ENCODE results near the gene RAMP1.
"Not testable (repeated sequence)": the region's sequence is repeated elsewhere in the genome, so short reads cannot be mapped to it uniquely, and the experiment has no call there.

RAMP1 gene

DNA sequence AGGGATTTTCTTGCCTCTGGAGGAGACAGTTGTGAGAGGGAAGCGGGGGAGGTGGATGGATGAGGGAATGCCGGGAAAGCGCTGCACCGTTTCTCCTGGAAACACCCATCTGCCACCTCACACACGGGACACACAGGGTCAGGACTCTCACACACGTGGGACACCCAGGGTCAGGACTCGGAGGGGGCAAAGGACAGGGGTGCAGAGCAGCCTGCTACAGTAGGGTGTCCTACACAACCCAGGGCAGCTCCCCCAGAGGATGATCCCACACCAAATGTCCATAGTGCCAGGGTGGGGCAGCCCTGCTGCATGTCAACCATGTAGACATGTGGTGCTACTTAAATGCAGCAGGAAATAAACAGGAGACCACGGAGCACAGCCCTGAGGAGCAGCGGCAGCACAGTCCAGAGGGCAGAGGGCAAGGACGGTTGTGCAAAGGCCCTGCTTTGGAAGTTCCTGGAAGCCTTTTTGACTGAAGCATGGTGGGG is 5.1 kb downstream of the RAMP1 start:
- DNase-seq = no peak

DNA sequence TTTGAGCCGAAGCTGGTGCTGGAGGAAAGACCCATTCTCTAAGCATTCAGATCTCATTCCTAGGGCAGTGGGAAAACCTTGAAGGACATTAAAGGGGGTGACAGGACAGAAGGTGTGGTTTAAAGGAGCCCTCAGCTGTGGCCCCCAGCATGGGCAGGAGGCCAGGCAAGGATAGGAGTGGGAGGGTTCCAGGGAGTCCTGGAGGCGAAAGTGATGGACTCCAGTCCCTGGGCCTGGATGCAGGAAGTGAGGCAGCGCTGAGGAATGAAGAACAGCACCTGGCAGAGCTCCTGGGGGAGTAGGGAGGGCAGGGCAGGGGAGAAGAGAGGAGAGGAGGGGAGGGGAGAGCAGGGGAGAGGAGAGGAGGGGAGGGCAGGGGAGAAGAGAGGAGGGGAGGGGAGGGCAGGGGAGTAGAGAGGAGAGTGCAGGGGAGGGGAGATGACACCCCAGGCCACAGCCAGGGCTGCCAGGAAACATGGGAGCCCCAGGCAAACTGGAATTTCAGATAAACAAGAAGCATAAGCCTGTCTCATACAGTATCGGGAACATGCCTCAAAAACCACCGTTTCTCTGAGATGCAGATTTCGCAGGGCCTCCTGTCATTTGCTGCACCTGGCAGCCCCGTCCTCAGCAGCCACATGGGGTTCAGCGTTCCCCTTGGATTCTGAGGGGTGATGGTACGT is 5.7 kb downstream of the RAMP1 start:
- DNase-seq = no peak

DNA sequence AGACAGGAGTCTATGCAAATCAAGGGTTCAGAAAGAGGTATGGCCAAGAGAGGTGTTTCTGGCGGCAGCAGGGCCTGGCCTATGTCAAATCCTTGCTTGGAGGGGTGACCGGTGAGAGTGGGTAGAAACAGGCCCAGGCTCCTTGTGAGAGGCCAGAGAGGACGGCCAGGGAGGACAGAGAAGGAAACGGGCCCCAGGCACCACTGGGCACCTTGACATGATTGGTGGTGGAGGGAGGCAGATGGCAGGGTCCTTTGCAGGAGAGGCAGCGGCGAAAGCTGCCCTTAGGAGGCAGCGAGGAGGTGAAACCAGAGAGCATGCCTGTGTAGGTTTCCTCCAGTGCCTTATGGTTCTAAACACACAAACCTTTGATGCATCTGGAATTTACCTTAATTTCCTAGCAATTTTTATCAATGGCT is 6.2 kb downstream of the RAMP1 start:
- no peak for DNase-seq

DNA sequence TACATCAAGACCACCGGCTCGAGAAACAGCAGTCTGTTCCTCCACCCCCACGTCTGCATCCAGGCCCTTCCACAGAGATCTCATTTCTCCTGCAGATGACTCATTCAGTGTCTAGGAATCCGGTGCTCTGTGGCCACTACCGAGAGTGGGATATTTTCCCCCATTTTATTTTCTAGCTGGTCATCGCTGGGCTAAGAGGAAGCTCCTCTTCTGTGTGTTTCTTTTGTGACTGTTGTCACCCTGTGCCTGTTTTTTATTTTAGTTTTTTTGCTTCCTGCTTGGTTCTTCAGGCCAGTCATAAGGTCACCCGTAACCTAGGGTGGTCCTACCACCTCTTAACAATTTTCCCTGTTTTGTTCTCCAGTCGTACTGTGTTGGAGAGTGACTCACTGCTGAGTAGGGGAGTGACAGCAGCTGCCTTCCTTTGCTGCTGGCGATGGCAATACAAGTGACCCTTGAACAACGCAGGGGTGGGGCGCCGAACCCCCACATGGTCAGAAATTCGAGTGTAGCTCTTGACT is 6.7 kb downstream of the RAMP1 start:
- DNase-seq = no peak

DNA sequence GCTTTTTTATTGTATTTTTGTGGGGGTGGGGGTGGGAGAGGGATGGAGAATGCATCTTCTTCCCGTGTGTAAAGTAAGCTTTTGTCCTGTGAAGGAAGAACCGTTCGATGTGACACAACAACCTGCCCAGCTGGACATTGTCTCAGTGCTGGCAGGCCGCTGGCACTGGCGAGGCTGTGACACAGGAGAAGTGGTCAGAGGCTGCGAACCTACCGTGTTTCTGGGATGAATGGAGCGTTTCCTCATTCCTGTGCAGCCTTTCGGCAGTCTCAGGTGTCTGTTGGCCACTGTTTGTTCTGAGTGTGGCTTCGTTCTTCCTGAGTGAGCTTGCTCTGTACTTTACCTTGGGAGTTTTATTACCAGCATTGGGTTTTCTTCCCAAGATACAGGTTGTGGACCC is 8.0 kb downstream of the RAMP1 start:
- no peak for DNase-seq

DNA sequence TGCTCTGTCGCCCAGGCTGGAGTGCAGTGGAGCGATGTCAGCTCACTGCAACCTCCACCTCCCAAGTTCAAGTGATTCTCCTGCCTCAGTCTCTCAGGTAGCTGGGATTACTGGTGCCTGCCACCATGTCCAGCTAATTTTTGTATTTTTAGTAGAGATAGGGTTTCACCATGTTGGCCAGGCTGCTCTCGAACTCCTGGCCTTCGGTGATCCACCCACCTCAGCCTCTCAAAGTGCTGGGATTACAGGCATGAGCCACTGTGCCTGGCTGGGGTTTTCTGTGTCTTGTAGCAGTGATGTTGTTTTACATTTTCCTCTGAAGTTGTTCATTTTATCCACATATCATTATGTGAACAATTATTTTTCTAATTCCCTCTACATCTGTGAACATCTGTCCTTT is 8.7 kb downstream of the RAMP1 start:
- DNase-seq = not testable (repeated sequence)

DNA sequence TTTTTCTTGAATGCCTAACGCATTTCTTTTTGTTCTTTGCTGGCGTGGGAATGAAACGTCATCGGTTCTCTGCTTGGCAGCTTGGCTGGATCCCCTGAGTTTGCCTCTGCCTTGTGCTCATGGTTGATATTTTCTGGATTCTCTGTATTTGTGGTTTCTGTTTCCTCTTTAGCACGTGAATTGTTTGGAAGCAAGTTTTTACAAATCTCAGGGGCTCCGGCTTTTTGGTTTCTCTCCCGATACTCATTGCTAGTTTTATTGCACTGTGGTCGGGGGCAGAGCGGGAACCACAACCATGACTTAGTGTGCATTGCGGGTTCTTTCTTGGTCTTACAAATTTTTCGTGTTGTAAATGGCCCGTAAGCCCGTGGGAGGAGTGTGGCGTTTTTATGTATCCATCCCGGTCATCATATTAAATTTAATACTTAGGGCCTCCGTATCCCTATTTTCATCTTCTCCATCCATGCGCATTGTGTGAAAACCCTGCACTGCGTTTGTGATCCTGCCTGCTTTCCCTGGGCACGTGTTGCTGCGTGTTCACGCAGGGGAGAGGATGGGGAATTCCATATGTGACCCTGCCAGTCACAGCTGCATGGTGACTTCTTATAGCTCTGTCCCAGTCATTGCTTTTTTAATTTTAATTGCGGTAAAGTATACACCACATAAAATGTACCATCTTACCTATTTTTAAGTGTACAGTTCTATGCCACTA is 9.4 kb downstream of the RAMP1 start:
- DNase-seq = no peak

DNA sequence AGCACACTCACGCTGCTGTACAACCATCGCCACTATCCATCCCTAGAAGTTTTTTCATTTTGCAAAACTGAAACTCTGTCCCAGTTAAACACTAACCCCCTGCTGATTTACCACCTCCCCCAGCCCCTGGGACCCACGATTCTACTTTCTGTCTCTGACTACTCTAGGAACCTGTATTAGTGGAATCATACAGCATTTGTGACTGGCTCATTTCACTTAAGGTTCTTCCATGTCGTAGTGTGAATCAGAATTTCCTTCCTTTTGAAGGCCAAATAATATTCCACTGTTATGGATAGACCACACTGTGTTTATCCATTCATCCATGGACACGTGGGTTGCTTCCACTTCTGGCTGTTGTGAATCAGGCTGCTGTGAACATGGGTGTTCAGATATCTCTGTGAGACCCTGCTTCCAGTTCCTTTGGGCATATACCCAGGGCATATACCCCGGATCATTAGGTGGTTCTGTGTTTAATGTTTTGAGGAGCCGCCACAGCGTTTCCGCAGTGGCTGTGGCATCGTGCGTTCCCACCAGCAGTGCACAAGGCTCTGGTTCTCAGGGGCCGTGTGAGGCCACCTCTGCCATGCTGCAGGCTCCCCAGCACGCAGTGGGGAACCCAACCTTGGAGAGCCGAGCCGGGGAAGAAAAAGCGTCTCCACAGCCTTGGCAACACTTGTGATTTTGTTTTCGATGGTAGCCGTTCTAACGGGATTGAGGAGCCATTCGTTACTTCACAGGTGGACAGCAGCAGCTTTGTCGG is 10.1 kb downstream of the RAMP1 start:
- no peak for DNase-seq

DNA sequence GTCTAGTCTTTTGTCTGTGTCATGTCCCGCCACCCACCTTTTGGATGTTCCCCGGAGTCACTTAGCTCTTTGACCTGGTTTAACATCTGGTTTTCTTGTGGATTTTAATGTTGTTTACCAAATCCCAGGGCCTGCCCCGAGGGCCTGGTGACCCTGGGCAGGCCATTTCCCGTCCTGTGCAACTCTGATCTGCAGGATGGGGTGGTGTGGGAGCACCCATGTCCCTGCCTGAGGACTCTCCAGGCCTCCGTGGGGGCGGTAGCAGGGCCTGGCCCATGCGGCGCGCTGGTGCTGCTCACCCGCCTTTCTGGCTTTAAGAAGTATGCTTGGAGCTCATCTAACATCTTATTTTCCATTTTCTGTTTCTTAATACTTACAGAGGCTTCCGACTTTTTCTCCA is 10.7 kb downstream of the RAMP1 start:
- no peak for DNase-seq

DNA sequence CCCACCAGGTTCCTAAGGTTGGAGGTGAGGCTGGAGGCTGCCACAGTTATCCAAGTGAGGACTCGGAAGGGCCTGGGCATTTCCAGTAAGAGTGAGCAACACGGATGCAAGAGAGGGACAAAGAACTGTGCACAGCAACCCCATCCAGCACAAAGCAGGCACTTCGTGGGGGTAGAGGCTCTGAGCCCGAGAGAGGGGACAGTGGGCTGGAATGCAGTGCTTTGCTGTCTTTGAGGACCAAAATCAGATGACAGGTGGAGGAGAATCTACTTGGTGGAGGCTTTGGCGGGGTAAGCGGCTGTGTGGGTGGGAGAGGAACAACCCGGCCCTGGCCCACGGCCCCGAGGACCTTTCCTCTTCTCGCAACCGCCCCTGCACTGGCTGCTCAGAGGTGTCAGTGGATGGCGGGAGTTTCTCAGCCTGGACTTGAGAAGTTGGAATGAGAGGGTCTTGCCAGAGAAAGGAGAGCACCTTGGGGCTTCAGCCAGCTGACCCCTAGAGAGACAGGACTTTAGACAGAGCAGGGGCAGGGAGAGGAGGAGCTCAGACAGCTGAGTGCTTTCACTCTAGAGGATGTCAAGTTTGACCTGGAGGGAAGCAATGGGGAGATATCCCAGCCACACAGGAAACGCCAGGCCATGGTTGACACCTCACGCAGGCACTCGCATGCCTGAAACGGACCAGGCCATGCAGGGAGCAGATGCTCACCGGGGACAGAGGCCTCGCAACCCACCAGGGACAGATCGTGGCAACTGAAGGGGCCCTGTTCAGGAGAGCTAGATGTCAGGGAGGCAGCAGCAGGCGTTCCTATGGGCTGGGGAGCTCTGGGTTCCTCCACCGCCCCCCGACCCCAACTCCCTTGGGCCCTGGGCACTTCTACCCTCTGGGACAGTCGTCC is 11.6 kb downstream of the RAMP1 start:
- no peak for DNase-seq

DNA sequence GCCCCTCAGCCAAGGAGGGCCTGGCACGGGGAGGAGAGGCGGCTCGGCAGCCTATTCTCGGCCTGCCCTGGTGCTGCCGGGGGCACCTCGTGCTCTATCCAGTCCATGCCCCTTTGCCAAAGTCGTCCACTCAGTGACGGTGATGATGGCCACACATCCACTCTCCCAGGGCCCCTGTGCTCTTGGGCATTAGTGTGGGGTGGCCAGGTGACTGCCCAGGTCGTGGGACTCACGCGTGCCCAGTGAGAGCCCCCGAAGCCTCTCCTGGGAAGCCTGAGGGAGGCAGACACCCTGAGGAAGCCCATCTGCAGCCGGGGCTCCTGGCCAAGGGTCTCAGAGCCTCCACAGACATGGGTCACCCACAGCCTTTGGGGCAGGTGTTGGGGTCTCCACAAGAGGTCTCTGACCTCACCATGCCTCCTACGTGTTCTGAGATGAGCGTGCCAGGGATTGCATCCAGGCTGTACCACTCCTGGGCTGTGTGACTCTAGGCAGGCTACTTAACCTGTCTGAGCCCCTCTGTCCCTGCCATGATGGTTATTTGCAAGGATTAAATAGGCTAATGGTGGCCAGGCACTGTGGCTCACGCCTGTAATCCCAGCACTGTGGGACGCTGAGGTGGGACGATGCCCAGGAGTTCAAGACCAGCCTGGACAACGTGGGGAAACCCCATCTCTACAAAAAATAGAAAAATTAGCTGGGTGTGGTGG is 12.9 kb downstream of the RAMP1 start:
- DNase-seq = no peak

DNA sequence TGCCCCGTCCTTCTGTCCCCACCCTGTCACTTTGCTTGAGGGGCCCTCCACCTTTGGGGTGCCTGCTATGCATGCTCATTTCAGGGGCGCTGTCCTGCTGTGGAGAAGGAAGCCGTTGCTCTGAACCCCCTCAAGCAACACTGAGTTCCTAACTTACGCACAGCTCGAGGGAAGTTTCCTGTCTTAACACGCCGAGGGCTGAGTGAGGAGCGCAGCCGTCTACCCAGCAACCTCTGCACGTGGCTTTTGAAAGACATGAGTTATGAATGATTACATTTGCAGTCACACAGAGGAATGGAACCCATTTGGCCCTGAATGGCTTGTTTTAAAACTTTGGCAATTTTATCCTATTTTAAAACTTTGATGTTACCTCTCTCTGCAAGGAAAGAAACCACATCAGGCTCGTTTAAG is 14.0 kb downstream of the RAMP1 start:
- no peak for DNase-seq

DNA sequence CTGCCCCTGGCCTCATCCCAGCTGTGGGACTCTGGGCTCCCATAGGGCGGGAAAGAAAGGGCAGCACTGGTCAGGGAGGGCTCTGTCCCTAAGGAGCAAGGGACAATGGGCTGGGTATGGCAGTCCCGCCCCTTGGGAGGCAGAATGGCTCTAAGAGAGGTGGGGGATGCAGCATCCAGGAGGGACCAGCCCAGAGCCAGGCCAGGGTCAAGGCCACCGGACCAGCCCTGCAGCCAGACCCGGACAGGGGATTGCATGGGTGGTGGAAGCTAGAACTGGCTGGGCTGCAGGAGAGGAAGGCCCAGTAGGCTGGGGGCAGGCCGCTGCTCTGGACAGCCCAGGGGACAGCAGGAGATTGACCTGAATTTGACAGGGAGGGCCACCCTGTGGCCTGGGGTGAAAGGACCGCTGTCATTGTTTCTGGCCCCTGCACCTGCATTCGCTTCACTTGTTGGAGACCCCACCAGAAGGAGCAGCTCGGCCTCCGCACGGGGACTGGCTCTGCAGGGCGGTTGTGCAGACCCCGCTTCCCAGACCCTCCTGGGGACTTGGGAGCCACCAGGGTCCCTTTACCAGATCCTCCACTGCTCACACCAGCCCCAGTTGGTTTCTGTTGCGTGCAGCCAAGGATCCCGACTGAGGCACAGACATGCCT is 14.6 kb downstream of the RAMP1 start:
- no peak for DNase-seq

DNA sequence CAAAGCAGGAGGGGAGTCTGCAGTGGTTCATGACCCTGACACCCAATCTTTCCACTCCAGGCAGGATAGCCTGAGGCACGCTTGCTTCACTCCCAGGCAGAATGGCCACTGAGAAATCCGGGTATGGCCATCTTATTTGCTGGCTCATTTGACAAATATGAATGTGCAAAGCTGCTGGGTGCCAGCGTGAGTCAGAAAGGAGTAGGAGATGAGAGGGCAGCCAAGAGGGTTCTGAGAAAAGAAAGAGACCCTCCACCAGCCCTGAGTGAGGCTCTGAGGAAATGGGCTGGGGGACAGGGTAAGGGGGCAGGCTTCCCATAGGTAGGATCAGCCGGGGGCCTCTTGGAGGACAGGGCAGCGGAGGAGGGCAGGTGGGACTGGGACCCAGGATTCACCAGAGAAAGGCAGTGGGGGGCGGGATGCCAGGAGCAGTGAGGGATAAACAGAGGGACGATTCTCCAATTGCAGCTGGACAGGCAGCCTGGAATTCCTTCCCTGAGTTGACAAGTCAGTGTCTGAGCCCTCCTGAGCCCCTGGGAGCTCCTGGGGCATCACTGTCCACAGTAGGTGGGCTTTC is 15.2 kb downstream of the RAMP1 start:
- DNase-seq = no peak

DNA sequence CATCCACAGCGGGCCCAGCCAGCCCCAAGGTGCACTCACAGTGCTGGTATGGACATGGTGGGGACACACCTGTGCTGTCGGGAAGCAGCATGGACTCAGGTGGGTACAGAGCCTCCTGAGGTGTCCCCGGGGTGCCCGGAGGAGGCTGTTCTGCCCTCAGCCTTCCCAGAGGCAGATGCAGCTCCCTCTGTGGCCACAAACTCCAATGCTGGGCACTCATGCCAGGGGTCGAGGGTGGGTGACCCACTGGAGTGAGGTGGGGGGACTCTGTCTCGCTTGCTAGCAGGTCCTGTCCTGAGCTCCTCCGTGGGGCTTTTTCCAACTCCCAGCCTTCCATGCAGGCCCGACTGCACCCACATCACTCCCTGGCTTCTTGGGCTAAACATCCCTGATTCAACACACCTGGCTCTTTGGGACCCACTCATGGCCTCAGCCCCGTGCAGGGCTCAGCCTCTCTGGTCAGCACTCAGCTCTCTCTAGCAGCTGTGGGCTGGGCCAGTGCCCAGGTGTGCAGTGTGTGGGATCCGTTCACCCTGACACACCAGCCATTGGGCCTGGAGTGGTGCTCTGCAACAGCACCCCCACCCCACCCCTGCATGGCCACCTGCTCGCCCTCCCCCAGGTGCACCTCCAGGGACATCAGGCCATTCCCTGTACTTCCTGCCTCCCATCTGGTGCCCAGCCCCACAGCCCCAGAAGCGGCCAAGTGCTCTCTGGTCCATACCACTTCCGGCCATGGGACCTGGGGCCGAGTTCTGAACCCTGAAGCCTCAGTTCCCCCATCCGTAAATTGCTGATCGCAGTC is 16.0 kb downstream of the RAMP1 start:
- no peak for DNase-seq

DNA sequence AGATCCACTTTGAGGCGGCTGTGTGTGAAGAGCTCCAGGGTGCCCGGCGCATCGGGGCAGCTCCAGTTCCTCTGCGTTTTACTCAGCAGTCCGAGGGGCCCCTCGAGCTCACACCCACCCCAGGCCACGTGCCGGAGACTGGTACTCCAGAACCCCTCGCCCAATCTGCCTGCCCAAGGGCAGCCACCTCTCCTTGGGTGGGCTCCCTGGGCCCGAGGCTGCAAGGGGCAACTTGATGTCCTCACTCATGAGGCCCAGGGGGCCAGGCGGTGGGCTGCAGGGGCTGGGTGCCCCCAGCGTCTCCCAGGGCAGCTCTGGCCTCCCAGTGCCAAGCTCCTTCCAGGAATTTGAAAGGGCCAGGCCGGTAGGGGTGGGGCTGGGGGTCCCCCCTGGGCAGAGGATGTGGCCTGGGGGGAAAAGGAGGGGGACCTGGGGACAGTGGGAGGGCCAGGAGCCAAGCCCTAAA is 16.7 kb downstream of the RAMP1 start:
- DNase-seq = no peak

DNA sequence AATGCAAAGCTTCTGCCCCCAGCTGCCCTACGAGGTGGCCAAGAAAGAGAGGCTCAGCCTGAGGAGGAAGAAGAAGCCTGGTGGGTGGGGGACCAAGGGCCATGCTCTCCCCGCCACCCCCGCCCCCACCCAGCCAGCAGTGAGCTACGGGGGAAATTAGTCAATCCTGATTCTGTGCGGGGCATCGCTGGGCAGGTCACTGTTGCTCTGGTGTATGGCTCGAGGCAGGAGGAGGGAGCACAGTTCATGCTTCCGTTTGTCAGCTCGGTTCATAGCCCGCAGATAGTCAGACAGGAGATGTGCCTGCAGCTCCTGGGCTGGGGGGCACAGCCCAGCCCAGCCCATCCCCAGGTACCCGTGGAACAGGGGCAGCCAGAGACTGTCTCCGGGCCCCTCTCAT is 17.1 kb downstream of the RAMP1 start:
- no peak for DNase-seq

DNA sequence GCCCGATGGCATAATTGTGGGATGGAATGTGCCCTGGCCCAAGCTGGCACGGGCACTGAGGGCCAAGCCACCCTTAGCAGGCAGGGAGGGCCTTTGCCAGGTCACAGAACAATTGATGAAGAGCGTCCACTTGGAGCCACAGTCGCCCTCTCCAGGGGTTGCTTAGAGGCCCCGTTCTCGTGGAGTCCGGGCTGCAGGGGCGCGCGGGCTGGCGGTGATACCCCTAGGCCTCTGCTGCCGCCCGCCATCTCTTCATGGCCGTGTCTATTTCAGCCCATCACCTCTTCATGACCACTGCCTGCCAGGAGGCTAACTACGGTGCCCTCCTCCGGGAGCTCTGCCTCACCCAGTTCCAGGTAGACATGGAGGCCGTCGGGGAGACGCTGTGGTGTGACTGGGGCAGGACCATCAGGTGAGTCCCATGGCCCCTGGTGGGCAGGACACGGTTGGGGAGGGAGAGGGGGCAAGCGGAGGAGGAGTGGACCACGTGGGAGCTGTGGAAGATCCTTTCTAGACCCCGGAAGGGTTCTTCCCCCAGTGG is 17.6 kb downstream of the RAMP1 start:
- no peak for DNase-seq

DNA sequence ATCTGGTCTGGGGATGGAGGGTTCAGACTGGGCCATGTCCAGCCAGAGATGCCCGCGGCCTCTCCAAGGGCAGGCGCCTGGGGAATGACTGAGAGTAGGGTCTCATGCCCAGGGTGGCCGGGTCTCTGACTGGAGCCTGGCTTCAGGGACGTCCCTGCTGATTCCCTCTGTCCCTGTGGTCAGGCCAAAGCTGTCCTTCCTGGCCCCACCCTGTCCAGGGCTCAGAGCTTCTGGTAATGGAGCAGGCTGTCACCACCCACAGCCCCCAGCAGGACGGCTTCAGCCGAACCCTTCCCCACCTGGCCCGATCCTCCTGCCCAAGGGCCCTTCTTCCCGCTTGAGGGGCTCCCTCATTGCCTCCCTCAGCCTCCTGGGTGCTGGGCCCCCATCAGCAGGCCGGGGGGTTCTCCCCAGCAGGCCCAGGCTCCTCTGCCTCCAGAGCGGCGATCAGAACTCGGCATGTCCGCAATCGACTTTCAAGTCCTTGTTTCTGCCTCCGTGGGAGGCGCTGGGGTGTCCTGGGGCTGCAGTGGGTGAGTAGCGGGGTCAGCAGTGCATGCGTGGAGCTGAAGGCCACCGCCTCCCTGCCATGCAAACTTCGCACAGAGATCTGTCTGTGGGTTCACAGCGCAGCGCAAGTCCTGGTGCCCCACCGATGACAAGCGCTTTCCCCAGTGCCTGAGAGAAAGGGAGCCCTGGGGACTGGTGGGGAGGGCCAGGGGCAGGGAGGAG is 18.3 kb downstream of the RAMP1 start:
- DNase-seq = no peak
